ENCODE measurements around the gene ZAP70.

DNA sequence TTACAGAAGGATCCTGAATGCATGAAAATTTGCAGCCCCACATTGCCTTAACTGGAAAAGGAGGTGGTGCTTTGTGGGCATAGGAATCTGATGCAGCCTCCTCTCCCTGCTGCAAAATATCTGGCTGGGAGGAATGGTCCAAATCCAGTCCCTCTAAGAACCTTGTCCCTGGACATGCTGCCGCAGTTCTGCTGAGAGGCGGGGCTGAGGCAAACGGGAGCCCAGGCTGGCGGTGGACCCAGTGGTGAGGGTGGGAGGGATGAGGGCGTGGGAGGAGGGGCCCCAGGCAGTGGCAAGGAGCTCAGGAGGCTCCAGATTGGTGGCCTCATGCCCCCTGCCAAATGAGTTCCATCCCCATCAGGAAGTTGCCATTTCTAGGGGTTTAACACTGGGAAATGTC, 36.2 kb downstream of the ZAP70 start:
- no peak for TF ChIP-seq POLR2A (IDR thresholded peaks at IDR 0.05)
- TF ChIP-seq, protein P1, sequence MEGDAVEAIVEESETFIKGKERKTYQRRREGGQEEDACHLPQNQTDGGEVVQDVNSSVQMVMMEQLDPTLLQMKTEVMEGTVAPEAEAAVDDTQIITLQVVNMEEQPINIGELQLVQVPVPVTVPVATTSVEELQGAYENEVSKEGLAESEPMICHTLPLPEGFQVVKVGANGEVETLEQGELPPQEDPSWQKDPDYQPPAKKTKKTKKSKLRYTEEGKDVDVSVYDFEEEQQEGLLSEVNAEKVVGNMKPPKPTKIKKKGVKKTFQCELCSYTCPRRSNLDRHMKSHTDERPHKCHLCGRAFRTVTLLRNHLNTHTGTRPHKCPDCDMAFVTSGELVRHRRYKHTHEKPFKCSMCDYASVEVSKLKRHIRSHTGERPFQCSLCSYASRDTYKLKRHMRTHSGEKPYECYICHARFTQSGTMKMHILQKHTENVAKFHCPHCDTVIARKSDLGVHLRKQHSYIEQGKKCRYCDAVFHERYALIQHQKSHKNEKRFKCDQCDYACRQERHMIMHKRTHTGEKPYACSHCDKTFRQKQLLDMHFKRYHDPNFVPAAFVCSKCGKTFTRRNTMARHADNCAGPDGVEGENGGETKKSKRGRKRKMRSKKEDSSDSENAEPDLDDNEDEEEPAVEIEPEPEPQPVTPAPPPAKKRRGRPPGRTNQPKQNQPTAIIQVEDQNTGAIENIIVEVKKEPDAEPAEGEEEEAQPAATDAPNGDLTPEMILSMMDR (IDR thresholded peaks at IDR 0.05): no peak
- TF ChIP-seq EP300 (IDR thresholded peaks at IDR 0.05): no peak

All from gastroesophageal sphincter (tissue), 3 donors.